Vagina (tissue), 2 donors: ENCODE measurements around the gene ZNF358.

Source experiments
- POLR2A ChIP-seq, 2 donors: fragments of 450-650 bp; IDR thresholded peaks; one replicate each; pipeline ENCODE4 v1.6.1; 2017; ENCODE audit warnings: antibody characterized with exemption in 2 of 2, mild to moderate bottlenecking in 2 of 2, moderate library complexity in 2 of 2
- POLR2AphosphoS5 ChIP-seq, 2 donors: sonication (generic); formaldehyde crosslinking; IDR thresholded peaks; one replicate each; pipeline ENCODE4 v1.9.0; 2017; ENCODE audit warnings: antibody characterized with exemption in 2 of 2, mild to moderate bottlenecking in 2 of 2, low read depth in 1 of 2; ENCODE audit not compliant: insufficient read depth in 1 of 2
- TF ChIP-seq, protein P1 (sequence below), 3 experiments: fragments of 450-650 bp in 2 of 3; fragments of 200-600 bp in 1 of 3; sonication (generic) in 1 of 3; IDR thresholded peaks; one replicate each; pipeline ENCODE4 v1.5.1; 2017 to 2019; ENCODE audit warnings: antibody characterized with exemption in 3 of 3, mild to moderate bottlenecking in 2 of 3, moderate library complexity in 2 of 3

DNA sequence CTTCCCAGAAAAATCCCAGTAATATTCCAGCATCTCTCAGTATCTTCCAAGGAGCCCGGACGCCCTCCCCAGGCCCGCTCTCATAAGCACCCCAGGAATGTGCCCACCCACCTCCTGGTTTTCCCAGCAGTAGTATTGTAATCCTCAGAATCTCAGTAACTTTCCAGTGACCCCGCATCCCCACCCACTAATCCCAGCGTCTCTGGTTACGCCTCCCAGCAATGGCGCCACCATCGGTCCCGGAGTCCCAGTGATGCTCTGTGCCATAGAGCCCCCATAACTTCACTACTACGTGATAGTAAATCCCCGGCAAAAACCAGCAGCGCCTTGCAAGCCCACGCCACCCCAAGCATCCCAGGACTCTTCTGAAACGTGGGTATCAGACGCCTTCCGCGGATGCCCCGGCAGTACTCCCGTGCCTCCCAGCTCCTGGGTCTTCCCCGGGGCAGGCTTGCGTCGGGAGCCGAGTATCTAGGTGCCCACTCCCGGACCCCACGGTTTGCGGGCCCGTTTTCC is 18.7 kb downstream of the ZNF358 start:
- TF ChIP-seq POLR2AphosphoS5 (IDR thresholded peaks at IDR 0.05; ENCODE audit: insufficient read depth in 1 of 2, low read depth in 1 of 2) (no peak), POLR2A (IDR thresholded peaks at IDR 0.05) (no peak)
- TF ChIP-seq, protein P1, sequence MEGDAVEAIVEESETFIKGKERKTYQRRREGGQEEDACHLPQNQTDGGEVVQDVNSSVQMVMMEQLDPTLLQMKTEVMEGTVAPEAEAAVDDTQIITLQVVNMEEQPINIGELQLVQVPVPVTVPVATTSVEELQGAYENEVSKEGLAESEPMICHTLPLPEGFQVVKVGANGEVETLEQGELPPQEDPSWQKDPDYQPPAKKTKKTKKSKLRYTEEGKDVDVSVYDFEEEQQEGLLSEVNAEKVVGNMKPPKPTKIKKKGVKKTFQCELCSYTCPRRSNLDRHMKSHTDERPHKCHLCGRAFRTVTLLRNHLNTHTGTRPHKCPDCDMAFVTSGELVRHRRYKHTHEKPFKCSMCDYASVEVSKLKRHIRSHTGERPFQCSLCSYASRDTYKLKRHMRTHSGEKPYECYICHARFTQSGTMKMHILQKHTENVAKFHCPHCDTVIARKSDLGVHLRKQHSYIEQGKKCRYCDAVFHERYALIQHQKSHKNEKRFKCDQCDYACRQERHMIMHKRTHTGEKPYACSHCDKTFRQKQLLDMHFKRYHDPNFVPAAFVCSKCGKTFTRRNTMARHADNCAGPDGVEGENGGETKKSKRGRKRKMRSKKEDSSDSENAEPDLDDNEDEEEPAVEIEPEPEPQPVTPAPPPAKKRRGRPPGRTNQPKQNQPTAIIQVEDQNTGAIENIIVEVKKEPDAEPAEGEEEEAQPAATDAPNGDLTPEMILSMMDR (IDR thresholded peaks at IDR 0.05) = no peak
